Colon (tissue), 2 donors: ENCODE measurements around the gene BANK1.

ENCODE experiments used
- FAIRE-seq: peaks from 2 replicates; lab custom pipeline; 2012; peaks lifted over from hg19 to GRCh38; lab: Jason Lieb, UNC
- donor health status: control.
- donor health status: control.

The BANK1 gene, protein sequence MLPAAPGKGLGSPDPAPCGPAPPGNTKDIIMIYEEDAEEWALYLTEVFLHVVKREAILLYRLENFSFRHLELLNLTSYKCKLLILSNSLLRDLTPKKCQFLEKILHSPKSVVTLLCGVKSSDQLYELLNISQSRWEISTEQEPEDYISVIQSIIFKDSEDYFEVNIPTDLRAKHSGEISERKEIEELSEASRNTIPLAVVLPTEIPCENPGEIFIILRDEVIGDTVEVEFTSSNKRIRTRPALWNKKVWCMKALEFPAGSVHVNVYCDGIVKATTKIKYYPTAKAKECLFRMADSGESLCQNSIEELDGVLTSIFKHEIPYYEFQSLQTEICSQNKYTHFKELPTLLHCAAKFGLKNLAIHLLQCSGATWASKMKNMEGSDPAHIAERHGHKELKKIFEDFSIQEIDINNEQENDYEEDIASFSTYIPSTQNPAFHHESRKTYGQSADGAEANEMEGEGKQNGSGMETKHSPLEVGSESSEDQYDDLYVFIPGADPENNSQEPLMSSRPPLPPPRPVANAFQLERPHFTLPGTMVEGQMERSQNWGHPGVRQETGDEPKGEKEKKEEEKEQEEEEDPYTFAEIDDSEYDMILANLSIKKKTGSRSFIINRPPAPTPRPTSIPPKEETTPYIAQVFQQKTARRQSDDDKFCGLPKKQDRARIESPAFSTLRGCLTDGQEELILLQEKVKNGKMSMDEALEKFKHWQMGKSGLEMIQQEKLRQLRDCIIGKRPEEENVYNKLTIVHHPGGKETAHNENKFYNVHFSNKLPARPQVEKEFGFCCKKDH

DNA sequence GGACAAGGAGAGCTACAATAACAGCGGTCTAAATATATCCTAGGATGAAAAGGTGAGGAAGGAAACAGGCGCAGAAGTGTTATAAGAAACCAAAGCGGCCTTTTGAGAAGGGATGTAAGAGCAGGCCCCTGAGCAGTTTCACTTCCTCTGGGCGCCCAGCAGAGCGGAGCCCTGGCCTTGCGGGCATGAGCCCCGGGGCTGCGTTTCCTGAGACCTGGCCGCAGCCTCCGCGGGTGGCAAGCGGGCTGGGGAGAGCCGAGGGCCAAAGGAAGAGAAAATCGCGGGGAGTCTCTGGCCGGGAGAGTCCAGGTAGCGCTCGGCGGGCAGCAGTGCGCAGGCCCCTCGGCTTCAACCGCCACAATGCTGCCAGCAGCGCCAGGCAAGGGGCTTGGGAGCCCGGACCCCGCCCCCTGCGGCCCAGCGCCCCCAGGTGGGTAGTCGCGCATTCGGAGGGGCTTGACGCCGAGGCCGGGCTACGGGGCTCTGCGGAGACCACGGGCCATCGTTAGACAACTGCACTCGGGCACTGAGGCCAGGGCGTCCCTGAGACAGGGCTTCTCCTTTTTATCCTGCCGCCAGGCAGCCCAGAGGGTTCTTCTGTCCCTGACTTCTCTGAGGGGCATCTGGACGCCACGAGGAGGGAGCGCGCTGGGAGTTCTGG lies at the start of gene BANK1:
TSS of gene BANK1 (plus strand) at position 210 of the 661 bp plus-strand sequence. CDS start at position 361, 151 bp downstream.
- FAIRE-seq: no peak

DNA sequence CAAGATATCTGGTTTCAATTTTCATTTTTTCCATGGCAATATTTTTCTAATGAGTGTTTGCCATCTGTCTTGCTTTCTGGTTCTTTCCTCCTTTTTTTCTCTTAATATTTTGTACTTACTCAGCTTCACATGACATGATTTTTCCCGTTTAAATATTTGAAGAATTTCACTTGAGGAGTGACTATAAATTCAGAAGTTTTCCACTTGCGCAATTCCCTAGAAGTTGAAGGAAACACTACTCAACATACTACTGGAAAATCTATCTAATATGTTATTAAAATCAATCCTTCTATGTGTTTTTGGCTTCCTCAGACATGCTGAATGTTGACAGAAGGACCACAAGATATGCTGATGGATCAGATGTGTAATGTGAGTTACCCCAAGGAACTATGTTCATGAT lies 36.8 kb upstream of the BANK1 start:
- FAIRE-seq: no peak

DNA sequence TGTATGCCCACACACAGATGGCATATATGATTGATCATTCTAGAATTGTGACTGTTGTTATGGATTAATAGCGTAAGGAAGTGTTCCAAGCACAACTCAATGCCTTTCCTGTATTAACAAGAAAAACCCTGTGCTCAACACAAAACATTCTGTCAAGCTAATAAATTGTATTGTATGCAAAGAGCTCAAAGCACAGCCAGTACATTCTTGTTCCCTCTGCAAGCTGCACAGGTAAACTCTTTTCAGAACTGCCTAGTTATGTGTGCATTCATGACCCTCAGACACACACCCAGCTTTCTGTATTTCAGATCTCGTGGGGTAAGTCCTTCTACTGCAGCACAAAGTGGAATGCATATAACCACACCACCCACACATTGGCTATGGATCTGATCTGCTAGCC lies 34.3 kb upstream of the BANK1 start:
- no peak for FAIRE-seq

DNA sequence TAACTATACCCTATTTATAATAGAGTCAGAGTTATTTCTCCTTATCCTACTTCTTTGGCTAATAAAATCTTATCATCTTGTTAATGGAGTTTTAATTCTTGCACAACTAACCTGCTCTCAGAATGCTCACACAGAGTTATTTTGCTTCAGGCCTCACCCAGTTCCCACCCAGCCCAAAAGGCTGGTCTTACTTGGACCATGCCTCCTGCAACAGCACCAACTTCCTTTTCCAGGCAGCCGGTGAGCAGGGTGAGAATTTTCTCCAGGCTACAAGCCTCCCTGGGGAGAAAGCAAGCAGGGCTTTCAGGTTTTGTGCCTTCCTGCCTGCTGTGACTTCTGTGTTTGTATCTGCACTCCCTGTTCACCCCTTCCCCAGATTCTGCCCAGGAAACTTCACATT lies 29.1 kb upstream of the BANK1 start:
- no peak for FAIRE-seq

DNA sequence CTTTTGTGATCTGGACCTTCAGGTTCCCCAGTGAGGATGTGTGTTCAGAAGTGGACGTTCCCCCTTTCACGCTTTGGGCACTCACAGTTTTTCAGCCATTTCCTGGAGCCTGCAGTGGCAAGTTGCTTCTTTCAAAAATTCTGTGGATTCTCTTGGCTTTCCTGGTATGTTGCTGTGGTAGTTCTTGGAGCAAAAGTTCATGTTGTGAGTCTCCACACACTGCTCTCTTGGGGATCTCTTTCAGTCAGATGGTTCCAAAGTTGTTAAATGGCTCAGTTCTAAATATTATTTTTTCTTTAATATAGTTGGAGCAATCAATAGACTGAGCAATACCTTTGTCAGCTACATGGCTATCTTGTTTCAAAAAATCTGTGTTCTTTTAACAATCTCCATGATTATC lies 28.5 kb upstream of the BANK1 start:
- no peak for FAIRE-seq

DNA sequence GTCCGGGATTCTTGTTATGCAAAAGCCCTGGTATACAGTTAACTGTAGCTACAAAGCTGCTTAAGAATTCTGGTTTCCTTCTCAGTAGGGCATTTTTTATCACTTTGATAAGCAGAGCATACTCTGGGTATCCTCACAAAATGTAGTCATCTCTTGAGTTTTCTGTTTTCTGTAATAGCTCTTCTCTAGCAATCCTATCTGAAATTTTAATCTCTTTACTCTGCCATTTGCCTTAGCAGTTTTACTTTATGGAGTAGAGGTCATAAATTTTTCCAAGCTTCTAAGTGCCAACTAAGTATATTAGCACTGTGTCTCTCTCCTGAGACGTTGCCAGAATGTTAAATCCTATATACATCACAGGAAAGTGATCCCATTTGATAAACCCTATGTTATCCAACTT lies 28.0 kb upstream of the BANK1 start:
- no peak for FAIRE-seq

DNA sequence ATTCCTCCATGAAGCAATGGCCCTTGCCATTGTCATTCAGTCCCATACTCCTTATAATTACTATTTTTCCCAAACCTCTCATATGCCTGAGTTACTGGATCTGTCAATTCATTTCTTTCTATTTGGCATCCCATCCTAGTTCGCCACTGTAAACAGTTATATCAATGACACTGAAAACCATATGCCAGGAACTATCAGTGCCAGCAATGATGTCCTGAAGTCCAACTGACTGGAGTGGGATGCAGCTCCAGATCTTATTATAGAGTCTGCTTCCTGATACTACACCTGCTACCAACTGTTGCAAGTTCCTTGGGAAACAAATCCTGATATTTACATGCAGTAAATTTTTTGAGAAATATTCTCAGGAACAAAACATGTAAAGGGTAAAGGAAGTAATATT lies 27.0 kb upstream of the BANK1 start:
- FAIRE-seq: no peak

DNA sequence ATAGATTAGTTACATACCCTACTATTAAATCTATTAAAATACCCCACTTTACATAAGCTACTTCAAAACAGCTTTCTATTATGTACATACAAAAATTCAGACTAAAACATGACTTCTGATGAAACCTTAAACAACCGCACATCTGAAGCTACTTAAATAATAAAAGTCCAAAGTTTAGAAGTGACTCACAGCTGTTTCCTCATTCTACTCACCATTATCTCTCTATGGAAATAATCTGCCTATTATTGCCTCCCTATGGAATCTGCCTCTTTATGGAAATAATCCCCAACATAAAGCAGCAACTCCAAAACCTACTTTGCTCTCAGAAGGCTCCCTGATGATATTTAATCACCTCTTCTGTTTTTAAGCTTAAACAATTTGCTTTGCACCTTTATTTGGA lies 15.7 kb upstream of the BANK1 start:
- FAIRE-seq: no peak

DNA sequence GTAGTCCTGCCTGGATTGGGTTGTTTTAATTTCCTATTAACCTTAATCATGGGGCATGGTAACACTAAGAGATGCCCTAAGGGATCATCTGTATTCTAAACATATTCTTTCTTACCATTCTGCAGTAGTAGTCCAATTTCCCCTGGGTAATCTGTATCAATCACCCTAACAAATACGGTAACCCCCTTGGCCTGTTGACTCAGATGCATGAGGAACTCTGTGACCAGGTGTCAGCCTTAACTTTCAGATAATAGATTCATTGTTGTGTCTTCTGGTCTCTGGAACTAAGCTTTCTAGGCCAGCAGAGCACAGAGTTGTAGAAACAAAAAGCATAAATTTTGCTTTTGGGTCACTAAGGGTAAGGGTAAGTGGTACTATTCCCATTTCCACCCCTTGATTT lies 13.1 kb upstream of the BANK1 start:
- no peak for FAIRE-seq

DNA sequence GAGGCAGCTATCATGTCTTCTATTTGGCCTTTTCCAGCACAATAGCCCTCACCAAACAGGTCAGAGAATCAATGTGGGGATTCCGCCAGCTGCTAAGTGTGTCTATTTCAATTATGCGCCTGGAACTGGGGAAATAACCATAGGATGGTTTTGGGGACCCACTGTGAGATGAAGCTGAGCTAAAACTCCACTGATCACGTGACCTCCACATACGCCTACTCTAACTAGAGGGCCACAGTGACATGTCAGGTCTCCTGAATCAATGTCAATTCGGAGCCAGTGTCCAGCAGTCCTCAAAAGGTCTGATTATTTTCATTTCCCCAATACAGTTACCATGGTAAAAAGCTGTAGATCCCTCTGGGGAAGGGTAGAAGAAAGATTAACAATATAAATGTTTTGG lies 10.2 kb upstream of the BANK1 start:
- FAIRE-seq: no peak

DNA sequence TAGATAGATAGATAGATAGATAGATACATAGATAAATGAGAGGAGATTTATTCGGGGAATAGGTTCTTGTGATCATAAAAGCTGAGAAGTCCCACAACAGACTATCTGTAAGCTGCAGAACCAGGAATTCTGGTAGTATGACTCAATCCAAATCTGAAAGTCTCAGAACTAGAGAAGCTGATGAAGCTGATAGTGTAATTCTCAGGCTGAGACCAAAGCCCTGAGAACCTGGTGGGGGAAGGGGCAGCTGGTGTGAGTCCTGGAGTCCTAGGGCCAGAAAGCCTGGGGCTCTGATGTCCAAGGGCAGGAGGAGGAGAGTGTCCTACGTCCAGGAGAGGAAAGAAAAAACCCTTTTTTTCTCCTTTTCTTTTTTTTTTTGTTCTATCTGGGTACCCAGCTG lies 8.0 kb upstream of the BANK1 start:
- FAIRE-seq: no peak

DNA sequence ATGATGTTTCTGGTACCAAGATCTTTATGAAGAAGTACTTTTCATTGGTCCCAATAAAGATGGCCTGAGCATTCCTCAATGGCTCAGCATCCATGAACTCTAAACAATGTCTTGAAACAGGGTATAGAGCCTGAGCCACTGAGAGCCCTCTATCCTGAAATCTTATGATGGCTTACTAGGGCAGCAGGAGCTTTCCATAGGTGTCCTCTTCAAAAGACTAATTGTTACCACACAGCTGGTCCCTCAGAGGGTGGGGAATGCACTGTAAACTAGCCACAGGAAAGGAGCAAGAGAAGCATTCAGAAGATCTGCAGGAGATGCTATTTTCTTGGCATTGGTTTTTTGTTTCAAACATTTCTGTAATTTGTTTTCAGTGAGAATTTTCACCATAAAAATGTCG lies 5.6 kb upstream of the BANK1 start:
- no peak for FAIRE-seq

DNA sequence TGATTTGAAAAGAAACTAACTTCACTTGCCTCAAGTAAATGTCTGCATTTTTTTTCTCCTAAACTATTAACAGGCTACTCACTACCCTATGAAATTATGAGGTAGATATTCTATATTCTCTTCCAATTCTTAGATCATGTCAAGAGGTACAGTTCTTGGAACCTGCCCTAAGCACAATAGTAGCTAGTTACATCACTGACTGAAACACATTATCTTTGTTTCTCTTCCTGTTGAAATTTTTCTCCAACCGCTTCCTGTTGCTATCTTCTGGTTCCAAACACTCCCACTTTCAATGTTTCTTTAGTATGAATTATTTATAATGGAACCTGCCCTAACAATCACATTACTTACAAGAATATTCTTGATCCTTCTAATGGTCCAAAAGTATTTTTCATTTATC lies 5.0 kb upstream of the BANK1 start:
- FAIRE-seq: no peak

DNA sequence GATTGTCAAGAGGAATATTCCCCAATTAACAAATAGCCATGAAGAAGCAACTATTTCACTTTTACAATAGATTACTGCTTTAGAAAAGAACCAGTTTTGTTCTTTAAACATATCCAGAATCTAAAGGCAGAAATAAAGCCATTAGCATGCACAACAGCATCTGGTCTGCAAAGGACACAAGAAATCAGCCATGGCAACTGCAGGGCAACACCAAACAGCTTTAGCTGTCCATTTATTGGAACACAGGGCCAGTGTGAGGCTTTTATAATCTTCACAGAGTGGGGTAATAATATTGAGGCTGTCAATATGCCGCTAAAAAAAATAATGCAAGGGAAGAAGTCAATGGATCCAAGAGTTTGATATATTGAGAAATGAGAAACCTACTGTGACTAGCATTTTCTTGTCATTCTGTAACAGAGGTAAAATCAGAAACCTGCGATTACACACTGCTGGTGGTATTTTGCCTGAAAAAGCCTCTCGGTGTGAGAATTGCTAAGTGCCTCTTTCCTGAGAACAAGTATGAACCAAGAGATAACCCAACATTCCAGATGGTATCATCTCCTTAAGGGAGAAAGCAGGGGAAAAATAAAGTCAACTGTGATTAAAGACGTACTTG lies 2.7 kb upstream of the BANK1 start:
- FAIRE-seq: no peak

DNA sequence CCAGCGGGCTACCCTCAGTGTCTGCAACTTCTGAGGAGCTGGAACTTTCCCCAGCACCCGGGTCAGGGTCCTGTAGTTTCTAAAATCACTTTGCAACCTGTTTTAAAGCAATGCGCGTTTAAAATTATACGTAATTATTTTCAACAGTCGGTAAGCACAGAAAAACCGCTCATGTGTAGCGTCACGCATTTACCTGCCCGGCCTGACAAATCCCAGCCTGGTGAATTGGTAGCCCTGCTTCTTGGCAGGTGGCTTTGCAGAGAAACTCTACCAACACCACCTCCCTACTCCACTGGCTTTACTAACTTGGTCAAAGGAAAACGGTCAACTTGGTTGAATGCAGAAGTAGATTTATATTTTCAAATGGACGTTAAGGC lies 640 bp downstream of the BANK1 start:
- FAIRE-seq: no peak

DNA sequence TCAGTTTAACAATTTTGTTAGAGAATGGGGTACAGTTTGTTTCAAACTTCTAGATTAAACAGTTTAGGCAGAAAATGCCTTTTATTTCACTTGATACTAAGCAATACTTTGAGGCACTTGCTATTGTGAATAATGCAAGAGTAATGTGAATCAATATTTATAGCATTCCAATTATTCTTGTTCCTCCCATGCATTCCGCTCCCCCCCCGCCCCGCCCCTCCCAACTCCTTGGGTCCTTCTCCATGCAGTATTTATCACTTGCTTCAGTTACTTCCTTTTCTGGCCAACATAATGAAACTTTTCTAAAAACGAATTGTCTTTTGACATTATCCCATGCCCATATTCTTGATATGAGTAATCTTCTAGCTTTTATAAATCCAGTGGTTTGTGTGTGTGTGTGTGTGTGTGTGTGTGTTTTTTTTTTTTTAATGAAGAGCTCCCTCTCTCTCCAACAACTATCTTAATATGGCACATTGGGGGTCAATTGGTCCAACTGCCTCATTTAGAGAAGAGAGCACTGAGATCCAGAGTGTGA lies 1.6 kb downstream of the BANK1 start:
- FAIRE-seq: no peak

DNA sequence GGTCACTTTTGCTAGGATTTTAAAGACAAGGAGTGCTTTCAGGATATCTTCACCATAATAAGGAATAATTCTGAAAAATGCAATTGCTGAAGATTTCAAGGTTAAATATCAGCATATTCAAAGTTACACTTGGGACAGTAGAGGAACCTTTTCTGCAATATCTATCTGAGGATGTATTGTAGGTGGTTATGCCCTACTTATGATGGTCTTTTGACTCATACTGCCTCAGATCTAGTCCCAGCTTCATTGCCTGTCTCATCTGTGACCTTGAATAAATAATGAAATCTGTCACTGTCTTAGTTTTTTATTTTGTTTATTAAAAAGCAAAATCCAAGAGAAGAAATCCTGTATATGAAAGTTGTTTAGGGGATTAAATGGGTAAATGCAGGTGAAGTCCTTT lies 2.9 kb downstream of the BANK1 start:
- no peak for FAIRE-seq

DNA sequence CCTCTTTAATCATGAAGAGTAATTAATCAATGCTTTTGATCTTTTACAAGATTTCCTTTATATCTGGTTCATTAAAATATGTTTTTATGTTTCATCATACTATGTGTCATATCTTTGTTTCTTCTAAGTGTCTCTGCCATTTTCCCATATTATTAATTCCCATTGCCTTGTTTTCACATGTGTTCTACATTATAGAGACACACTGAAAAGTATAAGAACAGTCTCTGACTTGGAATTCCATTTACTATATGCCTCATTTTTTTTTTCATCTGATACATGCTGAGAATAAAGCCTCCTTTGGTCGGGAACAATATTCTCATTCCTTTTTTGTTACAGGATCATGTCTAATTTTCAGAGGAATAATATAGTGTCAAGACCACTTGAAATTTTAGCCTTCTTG lies 4.3 kb downstream of the BANK1 start:
- FAIRE-seq: no peak

DNA sequence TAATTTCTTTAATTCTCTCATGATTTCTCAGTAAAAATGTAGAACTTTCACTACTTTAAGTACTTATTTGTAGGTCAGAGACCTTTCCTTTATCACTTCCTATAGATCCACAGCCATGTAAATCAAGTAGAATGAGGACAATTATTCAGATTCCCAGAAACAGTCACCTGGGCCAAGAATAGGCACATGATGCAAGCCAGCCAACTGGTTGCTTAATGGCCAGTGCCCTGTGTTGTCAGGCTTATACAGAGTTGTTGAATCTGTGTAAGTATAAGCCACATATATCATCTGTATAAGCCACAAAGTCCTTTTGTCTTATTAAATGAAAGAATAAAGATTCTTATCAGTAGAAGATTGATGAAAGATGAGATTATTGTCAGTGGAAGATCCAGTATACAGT lies 5.2 kb downstream of the BANK1 start:
- no peak for FAIRE-seq

DNA sequence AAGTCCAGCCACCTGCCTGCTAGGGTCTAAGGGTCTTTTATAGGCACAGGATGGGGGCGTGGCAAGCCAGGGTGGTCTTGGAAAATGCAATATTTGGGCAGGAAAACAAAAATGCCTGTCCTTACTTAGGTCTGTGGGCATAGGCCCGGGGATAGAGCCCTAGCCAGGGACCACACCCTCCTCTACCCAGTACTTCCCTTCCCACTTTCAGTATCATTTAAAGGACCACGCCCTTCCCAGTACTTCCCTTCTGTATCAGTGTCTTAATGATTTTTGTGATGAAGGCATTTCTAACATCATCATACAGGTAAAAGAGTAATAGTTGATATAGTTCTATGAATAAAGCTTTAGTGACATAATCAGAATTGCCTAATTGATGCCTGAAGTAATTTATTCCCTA lies 11.4 kb downstream of the BANK1 start:
- no peak for FAIRE-seq

DNA sequence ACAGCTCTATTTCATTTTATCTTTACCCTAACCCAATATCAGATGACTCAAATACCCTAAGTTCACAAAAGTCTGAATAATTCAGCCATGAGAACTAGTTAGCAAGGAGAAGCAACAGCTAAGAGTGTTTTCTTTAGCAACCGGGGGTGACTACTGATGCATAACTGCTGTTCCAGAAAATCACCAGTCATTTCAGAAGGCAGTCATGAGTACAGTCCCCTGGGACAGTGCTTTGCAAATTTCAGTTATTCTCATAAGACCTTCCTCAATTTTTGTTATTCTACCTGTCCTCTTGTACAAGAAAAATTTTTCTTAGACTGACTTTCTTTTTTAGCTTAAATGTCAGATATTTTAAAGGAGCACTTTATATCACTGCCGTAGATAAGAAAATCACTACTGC lies 16.4 kb downstream of the BANK1 start:
- no peak for FAIRE-seq

DNA sequence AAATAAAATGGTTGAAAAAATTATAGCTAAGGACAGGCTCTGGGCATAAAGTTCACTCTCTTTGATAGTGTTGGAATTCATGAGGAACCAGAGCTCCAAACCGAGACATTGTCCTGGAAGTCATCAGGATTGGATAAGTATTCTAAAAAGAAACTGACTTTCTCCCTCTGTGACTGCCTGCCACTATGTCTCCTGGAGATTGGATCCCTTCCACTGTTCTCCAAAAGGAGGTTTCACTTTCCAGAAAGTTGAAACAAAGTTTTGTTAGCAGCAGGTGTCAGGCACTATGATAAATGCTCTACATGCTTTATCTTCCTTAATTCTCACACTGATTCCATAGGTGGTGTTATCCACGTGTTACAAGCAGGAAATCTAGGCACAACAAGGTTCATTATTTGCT lies 16.8 kb downstream of the BANK1 start:
- no peak for FAIRE-seq

DNA sequence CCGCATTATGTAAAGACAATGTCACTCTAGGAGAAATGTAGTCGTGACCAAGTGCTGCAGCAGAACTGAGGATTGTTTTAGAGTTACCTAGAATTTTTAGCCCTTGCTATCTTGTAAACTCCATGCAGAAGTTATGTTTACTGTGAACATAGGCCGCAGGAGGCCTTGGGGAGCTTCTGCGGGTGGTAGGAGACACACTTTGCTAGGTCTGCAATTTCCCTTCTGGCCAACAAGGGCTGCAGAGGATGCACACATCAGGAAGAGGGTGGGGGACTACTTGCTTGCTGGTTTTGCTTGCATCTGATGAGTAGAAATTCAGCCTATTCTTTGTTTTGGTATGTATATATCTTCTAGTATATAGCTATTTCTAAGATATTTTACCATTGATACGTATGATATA lies 23.1 kb downstream of the BANK1 start:
- no peak for FAIRE-seq
